Epithelial cell of proximal tubule (primary cell): ENCODE data around the gene FAM210A. TPM values are rescaled to one million over a fixed set of nuclear protein-coding genes. Genes with fewer than 3 reads are reported as not detected.

Experiments
- DNase-seq: peaks from one replicate; pipeline ENCODE4 v3.0.0-alpha.2; 2011; ENCODE audit warnings: low read depth
- H3K4me3 ChIP-seq: 2 replicates; pipeline ENCODE4 v1.5.1; 2011; ENCODE audit warnings: low read depth, mild to moderate bottlenecking, low read length
- total RNA-seq: library from RNA; depleted of rRNA; stranded (reverse); fragments of >200 nt; gene quantifications from 2 replicates; pipeline ENCODE4 v1.2.3, GENCODE V29; 2015
- TF ChIP-seq, protein P1 (sequence below): conservative IDR thresholded peaks from 2 replicates; pipeline ENCODE4 v1.5.1; 2012; ENCODE audit warnings: low read depth, mild to moderate bottlenecking, low read length

FAM210A gene
- total RNA-seq, 1 donor from 2014 or later = 13.4 TPM

DNA sequence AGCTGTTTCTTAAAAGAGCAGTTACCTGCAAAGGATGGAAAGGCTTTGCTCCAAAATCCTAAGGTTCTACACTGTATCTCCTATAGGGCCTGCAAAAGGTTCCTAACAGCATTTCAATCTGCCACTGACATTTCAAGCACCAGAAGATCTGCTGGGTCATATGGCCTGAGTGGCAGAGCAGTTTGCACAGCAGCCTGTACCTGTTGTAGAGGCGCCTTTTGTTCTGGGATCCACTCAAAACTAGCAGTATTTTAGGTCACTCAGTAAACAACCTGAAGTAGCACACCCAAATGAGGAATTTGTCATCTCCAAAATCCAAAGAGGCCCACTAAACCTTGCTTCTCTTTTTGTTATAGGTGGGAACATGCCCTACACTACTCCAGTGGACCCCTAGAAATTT, 6.2 kb downstream of the FAM210A start:
- H3K4me3 ChIP-seq = no peak overlapping the region
- TF ChIP-seq, protein P1, sequence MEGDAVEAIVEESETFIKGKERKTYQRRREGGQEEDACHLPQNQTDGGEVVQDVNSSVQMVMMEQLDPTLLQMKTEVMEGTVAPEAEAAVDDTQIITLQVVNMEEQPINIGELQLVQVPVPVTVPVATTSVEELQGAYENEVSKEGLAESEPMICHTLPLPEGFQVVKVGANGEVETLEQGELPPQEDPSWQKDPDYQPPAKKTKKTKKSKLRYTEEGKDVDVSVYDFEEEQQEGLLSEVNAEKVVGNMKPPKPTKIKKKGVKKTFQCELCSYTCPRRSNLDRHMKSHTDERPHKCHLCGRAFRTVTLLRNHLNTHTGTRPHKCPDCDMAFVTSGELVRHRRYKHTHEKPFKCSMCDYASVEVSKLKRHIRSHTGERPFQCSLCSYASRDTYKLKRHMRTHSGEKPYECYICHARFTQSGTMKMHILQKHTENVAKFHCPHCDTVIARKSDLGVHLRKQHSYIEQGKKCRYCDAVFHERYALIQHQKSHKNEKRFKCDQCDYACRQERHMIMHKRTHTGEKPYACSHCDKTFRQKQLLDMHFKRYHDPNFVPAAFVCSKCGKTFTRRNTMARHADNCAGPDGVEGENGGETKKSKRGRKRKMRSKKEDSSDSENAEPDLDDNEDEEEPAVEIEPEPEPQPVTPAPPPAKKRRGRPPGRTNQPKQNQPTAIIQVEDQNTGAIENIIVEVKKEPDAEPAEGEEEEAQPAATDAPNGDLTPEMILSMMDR = no peak
- no peak for DNase-seq

DNA sequence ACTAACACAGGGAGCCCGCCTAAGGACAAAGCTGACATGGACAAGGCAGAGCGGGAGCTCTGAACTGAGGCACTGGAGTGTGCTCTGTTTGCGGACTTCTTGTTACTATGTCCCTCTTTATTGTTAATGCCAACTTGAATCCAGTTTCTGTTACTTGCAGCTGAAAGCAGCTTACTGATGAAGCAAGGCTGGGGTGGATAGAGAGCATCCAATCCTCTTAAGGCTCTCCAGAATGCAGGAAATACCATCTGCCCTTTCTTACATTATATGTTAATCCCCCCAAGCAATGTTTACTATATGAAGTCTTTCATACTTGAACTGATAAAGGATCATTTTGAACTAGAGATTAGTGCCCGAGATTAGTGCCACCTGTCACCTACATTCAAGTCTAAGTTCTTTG, 9.4 kb downstream of the FAM210A start:
- TF ChIP-seq, protein P1 = no peak
- H3K4me3 ChIP-seq = no peak overlapping the region
- no peak for DNase-seq

DNA sequence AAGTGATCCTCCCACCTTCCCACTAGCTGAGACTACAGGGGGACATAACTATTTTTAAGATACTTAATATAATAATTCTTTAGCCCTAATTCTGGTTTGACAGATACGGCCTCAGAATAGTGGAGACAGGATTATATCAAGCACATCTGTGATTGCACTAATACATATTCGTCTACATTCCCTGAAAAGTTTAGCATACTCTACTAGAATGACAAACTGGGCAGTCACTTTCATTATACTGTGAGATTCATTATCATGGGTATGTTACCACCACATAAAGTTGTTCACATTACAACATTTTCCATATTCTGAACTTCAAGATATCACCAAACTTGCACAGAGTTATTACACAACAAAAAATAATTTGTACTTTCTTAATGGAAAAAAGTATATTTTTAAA, 11.0 kb downstream of the FAM210A start:
- TF ChIP-seq, protein P1 = no peak

GRCh38 chr18:13713455-13714055, 12.8 kb downstream of the FAM210A start:
- TF ChIP-seq, protein P1 = no peak
- no peak overlapping the region for H3K4me3 ChIP-seq
- DNase-seq = no peak

More for the DNA sequence above, 11.0 kb downstream of the FAM210A start:
- DNase-seq = no peak
- H3K4me3 ChIP-seq = no peak overlapping the region

- DNase-seq = no peak
- TF ChIP-seq, protein P1 = no peak
- no peak overlapping the region for H3K4me3 ChIP-seq
These were observed 13.8 kb downstream of the FAM210A start for GRCh38 chr18:13712400-13713131.

GRCh38 chr18:13710414-13710831, 15.9 kb downstream of the FAM210A start:
- no peak for DNase-seq
- H3K4me3 ChIP-seq = no peak overlapping the region
- TF ChIP-seq, protein P1 = no peak

GRCh38 chr18:13703899-13704298, 22.5 kb downstream of the FAM210A start:
- no peak overlapping the region for H3K4me3 ChIP-seq
- TF ChIP-seq, protein P1 = no peak
- DNase-seq = no peak
